ENCODE measurements around the gene ASB18.

- no peak for TF ChIP-seq CTCF (IDR thresholded peaks at IDR 0.05)
- no peak for TF ChIP-seq POLR2A (IDR thresholded peaks at IDR 0.05)
Observed at GRCh38 chr2:236158969-236159777, 105.0 kb downstream of the ASB18 start.

Data from tibial nerve (tissue), 3 donors.